Colon (tissue), 2 donors: ENCODE measurements around the gene SLCO2A1.

ENCODE experiments used
- FAIRE-seq: peaks from 2 replicates; lab custom pipeline; 2012; peaks lifted over from hg19 to GRCh38; lab: Jason Lieb, UNC
- donor health status: control.
- donor health status: control.

SLCO2A1 gene

GRCh38 chr3:133932009-133932408 lies 97.7 kb downstream of the SLCO2A1 start:
- no peak for FAIRE-seq

GRCh38 chr3:133931084-133931483 lies 98.6 kb downstream of the SLCO2A1 start:
- no peak for FAIRE-seq

GRCh38 chr3:133930341-133930933 lies 99.3 kb downstream of the SLCO2A1 start:
- no peak for FAIRE-seq

GRCh38 chr3:133928903-133929607 lies 100.7 kb downstream of the SLCO2A1 start:
- no peak for FAIRE-seq

GRCh38 chr3:133928136-133928893 lies 101.4 kb downstream of the SLCO2A1 start:
- no peak for FAIRE-seq

GRCh38 chr3:133927540-133928066 lies 102.1 kb downstream of the SLCO2A1 start:
- FAIRE-seq: no peak

GRCh38 chr3:133926736-133927539 lies 102.8 kb downstream of the SLCO2A1 start:
- FAIRE-seq: no peak

- FAIRE-seq: no peak
Observed at GRCh38 chr3:133925960-133926735, 103.6 kb downstream of the SLCO2A1 start.

GRCh38 chr3:133924041-133924440 lies 105.7 kb downstream of the SLCO2A1 start:
- FAIRE-seq: no peak

GRCh38 chr3:133921592-133921991 lies 108.1 kb downstream of the SLCO2A1 start:
- no peak for FAIRE-seq

GRCh38 chr3:133917144-133917543 lies 112.6 kb downstream of the SLCO2A1 start:
- no peak for FAIRE-seq

- FAIRE-seq: no peak
Observed at GRCh38 chr3:133915685-133916658, 113.8 kb downstream of the SLCO2A1 start.

GRCh38 chr3:133914839-133915600 lies 114.7 kb downstream of the SLCO2A1 start:
- FAIRE-seq: no peak

GRCh38 chr3:133910422-133910821 lies 119.3 kb downstream of the SLCO2A1 start:
- FAIRE-seq: no peak

- no peak for FAIRE-seq
Observed at GRCh38 chr3:133905376-133905775, 124.3 kb downstream of the SLCO2A1 start.

- no peak for FAIRE-seq
Observed at GRCh38 chr3:133901847-133902246, 127.9 kb downstream of the SLCO2A1 start.

- no peak for FAIRE-seq
Observed at GRCh38 chr3:133901083-133901482, 128.6 kb downstream of the SLCO2A1 start.

- no peak for FAIRE-seq
Observed at GRCh38 chr3:133899311-133899710, 130.4 kb downstream of the SLCO2A1 start.

GRCh38 chr3:133897547-133897946 lies 132.2 kb downstream of the SLCO2A1 start:
- FAIRE-seq: no peak
